Superior temporal gyrus (tissue), 1 donor: ENCODE results near the gene KIF18A.

Source experiments
- DNase-seq: peaks from one replicate; pipeline ENCODE4 v3.0.0-alpha.2; 2016; ENCODE audit errors: extremely low spot score

KIF18A gene

DNA sequence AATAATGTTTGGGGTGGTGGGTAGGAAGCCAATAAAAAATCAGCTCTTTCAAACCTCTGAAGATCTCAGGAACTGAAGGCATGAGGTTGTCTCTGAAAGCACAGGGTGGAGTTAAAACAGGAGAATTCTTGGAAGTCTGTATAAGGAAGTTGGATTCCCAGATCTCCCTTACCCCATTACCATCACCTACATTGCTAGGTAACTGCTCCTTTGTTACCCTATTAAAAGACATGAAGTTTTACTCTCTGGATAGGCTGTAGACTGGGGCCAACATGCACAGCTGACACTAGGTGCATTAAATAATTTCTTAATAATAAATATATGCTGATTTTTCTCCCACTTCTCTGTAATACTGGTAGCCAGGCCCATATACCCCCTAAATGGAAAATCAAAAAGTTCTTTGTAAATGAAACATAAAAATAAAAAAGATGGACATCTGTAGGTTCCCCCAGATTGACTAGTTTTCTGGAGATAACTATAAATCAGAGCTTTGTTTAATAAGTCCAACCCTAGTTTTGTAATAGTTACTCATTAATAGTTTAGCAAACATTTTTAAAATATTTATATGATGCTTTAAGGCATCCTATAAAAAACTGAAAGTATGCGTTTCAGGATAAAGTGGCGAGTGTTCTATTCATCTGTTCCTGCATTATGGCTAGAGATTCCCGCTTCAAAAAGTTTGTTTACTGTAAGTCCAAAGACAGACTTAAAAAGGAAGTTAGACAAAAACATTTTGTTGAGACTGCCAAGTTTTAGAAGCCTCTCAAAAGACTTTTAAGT, 63.8 kb downstream of the KIF18A start:
- DNase-seq = no peak

GRCh38 chr11:28040384-28040783, 67.6 kb downstream of the KIF18A start:
- no peak for DNase-seq

GRCh38 chr11:28038775-28039174, 69.2 kb downstream of the KIF18A start:
- DNase-seq = no peak

- no peak for DNase-seq
Measured at GRCh38 chr11:28026634-28027290, 81.2 kb downstream of the KIF18A start.

DNA sequence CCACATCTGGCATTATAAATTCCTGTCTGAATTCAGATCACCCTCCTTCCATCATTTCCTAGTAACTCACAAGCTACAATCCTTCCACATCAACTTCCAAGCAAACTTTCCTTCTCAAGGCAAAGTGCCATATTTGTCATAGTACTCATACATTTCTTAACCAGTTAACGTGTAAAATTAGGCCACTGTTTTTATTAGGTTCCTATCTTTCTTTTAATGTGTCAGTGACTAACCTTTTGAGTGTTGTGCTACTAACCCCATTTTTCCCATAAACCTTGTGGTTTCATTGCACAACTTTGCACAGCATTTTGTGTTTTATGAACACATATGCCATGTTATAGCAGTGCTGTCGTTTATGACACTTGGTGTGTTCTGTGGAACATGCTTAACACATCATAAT, 90.1 kb downstream of the KIF18A start:
- no peak for DNase-seq

DNA sequence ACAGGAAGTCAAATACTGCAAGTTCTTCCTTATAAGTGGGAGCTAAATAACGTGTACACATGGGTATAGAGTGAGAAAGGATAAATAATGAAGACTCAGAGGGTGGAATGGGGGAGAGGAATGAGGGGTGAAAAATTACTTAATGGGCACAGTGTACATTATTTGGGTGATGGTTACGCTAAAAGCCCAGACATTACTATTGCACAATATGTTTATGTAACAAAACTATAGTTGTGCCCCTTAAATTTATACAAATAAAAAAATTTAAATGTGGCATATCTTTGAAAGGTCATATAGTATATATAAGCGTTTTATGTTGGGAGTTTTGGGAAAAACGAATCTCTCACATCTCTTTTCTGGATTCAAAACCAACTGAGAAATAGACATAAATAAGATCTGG, 96.1 kb downstream of the KIF18A start:
- no peak for DNase-seq

DNA sequence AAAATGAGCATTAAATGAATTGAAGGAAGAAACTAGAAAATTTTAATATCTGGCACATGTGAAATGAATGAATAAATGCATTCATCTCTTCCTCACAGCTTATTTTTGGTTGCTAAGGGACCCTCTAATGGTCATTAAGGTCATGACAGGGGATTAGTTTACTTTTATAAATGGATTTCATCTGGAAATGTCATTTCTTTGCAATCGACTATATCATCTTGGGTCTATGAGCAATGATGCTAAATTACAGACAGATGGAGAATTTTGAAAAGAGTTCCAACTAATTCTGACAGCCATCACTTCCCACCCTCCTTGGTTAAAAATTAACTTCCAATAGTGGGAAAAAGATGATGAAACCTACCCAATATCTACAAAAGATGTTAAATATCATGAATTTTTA, 98.0 kb downstream of the KIF18A start:
- DNase-seq = no peak

- DNase-seq = no peak
Measured at GRCh38 chr11:28009388-28009787, 98.6 kb downstream of the KIF18A start.

DNA sequence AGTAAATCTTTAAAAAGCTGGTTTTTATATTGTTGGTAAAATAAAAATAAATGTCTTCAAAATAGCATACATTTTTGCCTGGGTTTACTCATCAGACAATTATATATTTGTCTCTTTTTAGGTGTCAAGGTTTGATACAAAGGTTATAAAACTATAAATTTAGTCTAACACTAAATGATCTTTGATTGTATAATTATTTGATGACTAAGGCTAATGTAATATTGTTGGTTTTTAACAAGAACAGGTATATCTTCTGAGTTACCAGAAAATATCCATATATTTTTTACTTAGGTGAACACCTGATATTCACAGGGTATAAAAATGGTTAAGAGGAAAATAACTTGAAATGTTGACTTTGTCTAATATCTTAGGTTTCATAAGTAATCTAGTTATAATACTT, 104.3 kb downstream of the KIF18A start:
- no peak for DNase-seq

- no peak for DNase-seq
Measured at GRCh38 chr11:27998552-27998951, 109.4 kb downstream of the KIF18A start.

- no peak for DNase-seq
Measured at GRCh38 chr11:27997344-27997743, 110.6 kb downstream of the KIF18A start.

DNA sequence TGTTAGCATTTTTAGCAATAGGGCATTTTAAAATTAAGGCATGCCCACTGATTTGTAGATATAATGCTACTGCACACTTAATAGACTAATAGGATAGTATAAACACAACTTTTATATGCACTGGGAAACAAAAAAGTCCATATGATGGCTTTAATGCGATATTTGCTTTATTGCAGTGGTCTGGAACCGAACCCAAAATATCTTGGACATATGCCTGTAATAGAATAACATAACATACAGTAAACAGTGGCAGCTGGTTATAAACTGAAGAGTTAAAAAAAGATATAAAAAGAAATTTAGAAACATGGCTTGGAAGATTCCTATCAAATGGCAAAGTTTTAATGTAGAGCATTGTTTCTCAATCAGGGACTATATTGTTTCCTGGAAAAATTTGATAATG, 111.9 kb downstream of the KIF18A start:
- no peak for DNase-seq

- no peak for DNase-seq
Measured at GRCh38 chr11:27995083-27995482, 112.9 kb downstream of the KIF18A start.

DNA sequence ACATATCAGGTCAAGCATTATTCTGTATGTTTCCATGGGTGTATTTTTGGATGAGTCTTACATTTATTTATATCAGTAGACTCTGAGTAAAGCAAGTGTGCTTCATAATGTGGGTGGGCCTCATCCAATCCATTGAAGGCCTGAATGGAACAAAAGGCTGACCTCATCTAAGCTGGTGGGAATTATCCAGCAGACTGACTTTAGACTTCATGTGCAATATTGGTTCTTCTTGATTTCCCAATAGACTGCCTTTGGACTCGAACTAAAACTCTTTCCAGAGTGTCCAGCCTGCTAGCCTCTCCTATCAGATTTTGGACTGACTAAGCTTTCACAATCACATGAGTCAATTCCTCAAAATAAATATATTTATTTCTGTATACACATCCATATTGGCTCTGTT, 116.2 kb downstream of the KIF18A start:
- DNase-seq = no peak

DNA sequence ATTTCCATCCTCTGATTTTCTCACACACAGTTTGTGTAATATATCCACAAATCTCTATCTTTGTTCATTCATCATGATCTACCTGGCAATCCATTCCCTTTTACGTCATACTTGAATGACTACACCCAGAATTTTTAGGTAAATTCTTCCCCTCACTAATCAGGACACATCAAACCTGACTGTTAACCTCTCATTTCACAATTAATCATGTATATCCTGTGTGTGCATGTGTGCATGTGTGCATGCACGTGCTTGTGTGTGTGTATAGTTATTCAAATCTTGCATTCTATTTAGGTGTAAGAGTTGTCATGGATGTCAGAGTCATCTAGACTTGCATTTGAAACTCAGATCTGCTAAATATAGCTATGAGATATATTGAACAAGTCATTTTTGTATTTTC, 130.4 kb downstream of the KIF18A start:
- no peak for DNase-seq

DNA sequence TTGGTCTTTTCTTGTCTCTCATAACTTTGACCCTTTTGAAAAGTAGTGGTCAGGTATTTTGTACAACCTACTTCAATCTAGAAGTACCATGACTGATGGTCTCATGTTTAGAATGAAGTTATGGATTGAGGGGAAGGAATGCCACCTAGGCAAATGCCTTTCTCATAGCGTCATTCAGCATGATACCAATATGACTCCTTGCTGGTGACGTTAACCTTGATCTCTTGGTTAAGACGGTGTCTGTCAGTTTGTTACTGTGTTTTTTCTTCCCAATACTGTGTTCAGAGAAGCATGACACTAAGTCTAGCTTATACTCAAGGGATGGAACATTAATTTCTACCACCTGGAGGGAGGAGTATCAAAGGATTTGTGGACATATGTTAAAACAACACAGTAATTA, 130.9 kb downstream of the KIF18A start:
- no peak for DNase-seq

- DNase-seq = no peak
Measured at GRCh38 chr11:27976262-27976661, 131.7 kb downstream of the KIF18A start.

DNA sequence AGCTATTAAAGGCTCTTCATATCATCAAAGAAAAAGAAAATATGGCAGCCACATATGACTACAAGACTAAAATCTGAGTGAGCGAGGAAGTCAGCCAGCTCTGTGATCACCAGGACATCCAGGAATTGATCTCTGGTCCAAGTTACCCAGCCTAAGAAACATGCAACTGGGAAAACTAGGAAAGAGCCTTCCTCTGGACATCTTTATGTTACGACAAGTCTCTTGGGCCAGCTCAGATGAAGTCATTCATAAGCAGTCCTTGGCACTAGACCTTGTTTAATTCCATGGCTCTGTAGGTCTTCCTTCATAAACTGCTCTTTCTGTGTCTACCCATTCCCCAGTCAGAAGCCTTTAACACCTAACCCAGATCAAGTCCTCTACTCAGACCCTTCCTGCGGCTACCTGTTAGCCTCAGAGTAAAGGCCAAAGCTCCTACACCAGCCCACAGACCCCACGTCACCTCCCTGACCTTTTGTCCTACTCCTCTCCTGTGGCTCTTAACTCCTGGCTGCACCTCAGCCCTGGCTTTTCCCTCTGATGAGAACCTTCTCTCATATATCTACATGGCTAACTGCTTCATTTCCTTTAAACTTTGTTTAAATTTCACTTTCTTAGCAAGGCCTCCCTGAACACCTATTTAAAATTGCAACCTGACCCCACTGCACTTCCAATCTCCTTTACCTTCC, 134.0 kb downstream of the KIF18A start:
- DNase-seq = no peak

DNA sequence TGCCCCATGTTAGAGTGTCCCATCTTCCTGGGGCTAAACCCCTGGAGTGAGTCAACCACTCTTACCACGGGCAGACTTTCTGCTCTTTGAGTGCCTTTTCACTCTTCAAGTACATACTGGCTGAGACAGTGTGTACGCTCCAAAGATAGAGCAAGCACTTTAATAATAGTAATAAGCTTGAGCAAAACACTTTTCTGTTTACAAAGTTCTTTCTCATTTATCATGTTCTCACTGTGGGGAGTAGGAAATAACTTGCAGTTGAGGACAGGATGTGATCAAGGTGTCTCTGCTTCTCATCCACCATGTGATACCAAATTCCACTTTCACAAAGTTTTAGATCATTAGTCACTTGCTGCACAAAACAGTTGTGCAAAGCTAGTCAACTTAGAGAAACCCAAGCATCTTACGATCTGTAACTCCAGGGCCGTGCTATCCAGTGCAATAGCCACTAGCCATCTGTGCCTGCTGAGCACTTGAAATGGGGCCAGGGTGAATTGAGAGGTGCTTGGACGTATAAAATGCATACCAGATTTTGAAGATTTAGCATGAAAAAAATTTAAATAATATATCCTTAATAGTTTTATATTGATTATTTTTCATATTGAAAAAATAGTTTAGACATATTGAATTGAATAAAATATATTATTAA, 135.3 kb downstream of the KIF18A start:
- no peak for DNase-seq

DNA sequence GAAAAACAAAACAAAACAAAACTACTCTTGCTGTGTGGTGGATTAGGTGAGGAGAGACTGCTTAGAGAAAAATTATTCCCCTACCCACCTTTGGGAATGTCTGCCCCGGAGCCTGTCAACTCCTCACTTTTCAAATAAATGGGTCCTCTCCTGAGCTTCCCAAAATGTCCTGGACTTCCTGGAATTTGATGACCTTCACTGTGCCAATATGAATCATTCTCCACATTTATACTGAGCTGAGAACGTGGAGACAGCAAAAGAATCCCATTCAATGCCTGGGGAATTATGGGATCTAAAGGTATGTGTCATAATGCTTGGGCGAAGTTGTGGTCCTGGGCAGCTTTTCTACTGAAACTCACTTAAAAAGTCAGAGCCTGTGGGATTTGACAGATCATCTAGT, 136.8 kb downstream of the KIF18A start:
- no peak for DNase-seq
